NCI-H2171 treated with DMSO at 0.1 percent for 48 hours (cell line): ENCODE data around the gene CFAP20DC.
A peak's percentile ranks its signal among the peaks of the same experiment; 100 is the strongest.
"Not testable (repeated sequence)": the region's sequence is repeated elsewhere in the genome, so short reads cannot be mapped to it uniquely, and the experiment has no call there.

Experiments used
- DNase-seq: peaks from one replicate; lab custom pipeline; 2025; lab: John Stamatoyannopoulos, UW

Gene CFAP20DC

DNA sequence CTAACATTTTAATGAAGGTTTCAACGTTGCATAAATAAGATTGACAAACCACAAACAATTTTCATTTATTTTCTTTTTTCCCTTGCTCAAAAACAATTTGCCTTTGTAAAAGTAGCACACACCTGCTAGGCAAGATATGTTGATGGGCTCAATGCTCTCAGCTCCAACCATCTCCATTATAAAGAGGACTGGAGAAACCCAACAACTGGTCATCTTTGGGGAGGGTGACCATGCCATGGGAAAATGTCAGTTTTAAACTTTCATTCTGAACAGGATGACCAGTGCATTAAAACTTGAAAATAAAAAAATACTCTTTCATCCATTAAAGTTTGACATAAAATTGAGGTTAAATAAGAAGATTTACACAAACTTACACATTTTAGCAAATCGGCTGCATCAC lies 183.7 kb downstream of the CFAP20DC start:
- DNase-seq: no peak

DNA sequence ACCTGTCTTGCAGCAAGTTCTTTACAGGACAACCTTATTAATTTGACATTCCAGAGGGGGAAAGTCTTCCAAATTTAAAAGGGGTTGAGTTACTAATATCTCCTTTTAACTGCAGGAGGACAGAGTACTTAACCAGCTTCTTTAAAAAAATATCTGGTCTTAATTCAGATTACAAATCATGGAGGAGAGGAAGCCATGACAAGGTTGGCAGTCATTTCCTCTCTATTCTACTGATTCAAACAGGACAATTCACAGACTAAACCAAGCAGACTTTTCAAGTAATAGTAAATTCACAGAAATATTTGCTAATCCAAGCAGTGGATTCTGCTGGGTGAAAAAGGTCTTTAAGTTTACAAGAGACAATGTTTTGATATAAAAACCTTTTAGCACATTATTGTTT lies 185.3 kb downstream of the CFAP20DC start:
- DNase-seq: no peak

DNA sequence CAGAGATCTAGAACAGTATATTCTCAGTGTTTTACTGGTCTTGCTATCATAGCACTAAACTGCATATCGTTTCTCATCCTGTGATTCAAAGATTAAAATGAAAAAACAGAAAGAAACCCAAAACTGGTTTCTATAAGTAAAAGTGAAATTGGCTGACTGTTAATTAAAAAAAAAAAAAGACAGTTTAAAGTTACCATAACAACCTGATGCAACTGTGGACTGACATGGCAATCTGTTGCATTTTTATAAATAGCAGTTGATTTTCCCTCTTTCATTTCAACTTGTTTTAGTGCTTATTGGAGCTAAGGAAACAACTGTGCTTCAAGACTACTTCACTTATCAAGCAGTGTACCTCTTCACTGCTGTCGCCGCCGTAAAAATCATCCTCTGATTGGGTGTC lies 186.6 kb downstream of the CFAP20DC start:
- no peak for DNase-seq

DNA sequence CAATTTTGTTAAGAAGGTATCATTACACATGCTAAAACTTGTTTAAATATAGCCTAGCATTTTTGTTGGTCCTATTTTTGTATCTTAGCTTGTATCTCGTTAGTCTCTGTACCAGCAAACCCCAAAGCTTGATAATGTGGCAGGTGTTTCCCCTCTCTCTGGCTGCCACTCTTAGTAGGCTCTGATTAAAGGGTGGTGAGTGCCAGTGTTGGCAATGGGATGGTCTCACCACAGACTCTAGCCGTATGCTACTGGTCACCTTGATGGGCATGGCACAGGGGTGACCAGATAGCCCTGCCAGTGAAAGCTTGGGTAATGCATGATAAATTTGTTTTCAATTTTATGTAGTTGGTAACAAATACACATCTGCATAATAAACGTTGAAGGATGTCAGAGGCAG lies 188.3 kb downstream of the CFAP20DC start:
- DNase-seq: no peak

DNA sequence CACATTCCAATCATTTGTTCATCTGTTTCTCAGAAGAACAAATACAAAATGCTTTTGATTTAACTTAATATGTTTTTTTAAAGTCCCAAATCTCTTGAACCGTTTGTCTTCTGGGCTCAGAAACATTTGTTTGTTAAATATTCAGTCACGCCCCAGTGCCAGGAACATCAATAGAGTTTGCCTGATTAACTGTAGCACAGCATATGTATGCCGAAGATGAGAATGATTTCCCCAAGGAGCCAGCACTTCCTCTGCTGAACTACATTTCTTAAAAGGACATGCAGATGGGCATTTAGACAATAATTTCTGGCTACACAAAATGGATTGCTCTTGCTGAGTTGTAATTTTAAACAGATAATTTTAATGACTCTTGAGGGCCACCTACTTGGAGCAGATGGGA lies 191.7 kb downstream of the CFAP20DC start:
- DNase-seq: peak; percentile 57

DNA sequence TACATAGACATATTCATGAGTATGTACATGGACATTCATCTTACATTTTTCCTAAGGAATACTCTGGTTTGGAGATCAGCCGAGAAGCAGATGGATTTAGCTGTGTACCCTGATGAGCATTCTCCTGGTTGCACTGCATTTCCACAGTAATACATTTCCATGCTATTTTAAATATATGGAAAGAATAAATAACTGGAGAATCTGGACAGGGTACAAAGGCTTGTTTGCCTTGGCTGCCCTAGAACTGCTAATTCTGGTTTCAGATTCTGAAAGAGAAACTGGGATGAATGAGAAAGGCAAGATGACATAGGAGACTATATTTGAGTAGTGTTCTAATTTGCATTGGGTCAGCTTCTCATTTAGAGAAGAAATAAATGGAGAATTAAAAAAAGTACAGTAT lies 192.4 kb downstream of the CFAP20DC start:
- no peak for DNase-seq

DNA sequence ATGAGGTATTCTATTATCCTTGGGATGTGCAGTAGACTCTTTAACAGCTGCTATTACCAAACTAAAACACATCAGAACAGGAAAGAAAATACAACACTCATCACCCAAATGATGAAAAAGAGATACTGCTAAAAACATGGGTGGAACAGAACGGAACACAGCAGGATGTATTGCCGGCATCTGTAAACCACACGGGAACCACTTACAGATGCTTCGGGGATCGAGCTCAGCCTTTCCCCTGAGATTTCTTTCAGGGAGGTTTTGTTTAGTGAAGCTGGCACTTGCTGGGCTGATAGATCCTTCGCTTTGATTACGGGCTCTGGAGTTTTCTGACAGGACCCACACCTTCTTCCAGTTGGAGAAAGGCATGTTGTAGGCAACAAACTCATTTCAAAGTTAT lies 201.0 kb downstream of the CFAP20DC start:
- DNase-seq: peak; percentile 75

DNA sequence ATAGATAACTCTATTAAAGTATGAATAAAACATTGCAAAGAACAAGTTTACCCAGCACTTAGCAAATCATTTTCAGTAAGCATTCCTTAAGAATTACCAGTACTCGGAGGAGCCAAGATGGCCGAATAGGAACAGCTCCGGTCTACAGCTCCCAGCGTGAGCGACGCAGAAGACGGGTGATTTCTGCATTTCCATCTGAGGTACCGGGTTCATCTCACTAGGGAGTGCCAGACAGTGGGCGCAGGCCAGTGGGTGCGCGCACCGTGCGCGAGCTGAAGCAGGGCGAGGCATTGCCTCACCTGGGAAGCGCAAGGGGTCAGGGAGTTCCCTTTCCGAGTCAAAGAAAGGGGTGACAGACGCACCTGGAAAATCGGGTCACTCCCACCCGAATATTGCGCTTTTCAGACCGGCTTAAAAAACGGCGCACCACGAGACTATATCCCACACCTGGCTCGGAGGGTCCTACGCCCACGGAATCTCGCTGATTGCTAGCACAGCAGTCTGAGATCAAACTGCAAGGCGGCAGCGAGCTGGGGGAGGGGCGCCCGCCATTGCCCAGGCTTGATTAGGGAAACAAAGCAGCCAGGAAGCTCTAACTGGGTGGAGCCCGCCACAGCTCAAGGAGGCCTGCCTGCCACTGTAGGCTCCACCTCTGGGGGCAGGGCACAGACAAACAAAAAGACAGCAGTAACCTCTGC lies 207.6 kb downstream of the CFAP20DC start:
- DNase-seq: not testable (repeated sequence)

DNA sequence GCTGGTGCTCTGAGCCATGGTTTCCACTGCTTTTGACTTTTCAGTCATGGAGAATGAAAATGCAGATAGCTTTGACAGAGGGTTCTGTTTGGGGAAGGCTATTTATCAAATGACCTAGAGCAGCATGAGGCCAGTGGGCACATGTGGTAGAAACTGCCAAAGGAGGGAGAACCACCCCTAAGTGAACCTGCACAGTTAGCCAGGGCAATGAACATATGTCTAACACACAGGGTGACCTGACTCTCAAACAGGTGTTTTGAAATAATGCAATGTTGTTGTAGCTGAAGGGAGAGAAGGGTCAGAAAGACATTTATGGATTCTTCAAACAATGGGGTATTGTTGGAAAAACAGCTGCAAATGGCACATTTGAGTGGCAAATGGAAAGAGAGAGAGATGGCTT lies 208.9 kb downstream of the CFAP20DC start:
- DNase-seq: no peak

DNA sequence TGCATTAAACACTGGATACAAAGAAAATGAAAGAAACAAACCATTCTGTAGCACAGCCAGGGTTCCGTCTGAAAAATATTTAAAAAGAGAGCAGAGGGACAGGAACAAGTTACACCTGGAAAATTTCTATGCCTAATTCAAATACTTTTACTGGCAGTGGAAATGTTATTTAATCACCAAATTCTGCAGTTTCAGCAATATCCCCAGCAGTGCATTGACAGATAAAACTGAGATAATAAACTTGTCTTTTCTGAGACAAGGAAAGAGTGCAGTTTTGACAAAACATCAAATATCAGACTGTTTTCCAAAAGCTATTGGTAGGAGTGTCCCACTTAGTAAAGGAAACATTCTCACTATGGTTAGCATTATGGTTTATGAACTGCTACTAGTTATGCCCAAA lies 209.9 kb downstream of the CFAP20DC start:
- DNase-seq: no peak

DNA sequence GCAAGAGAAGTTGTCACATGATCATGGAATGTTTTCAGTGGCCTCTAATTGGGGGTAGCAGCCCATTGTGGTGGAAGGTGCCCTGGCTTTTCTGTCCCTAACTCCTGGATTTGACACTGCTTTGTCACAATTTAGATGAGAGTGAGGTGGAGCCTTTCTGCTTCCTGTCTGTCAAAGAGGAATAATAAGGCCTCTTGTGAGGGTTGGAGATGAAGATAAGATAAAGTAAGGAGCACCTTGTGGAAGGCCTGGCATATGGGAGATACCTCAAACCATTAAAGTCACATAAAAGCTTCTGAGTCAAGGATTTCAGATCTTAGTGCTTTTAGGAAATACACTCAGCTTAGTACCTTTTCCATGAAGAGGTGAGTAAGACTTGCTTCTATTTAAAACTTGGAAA lies 210.6 kb downstream of the CFAP20DC start:
- DNase-seq: no peak

DNA sequence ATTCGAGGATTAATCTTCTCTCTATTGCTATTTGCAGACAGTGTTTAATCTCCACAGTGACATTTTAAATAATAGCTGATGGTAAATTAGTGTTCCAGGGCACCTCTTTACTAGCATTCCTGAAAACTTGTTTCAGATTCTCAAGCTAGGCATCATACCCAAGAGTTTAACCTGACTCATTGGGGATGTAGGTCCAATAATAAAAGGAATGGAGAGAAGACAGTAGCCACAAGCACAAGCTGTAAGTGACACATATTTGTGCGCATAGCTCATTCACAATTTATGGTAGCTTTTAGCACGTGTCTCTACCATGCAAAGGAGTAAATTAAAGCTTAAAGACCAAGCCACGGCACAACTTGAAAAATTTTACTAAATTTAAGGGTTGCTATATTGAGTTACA lies 212.0 kb downstream of the CFAP20DC start:
- no peak for DNase-seq

DNA sequence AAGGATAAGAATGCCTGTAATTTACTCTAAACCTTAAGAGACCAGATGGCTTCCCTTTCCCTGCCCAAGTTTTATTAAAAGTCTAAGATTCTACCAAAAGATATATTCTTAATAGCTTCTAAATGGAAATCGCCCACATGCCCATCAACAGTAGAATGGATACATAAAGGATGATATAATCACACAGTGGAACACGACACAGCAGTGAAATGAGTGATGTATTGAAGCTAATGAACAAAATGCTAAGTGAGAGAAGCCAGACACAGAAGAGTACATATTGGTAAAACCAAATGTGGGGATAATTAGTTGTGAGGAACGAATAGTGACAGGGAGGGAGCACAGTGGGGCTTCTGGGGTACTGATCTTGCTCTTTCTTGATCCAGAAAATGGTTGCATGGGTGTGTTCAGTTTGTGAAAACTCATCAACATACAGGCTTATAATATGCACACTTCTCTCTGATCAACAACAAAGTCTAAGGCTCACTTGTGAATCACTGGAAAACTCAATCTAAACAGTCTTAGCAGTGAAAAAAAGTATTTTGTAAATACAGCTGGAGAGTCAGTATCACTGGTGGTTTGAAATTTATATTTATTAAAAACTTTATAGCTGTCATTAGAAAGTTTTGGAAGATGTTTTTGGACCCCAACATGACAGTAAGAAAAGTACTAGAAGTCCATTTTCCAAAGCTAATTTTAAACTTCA lies 212.5 kb downstream of the CFAP20DC start:
- DNase-seq: no peak

DNA sequence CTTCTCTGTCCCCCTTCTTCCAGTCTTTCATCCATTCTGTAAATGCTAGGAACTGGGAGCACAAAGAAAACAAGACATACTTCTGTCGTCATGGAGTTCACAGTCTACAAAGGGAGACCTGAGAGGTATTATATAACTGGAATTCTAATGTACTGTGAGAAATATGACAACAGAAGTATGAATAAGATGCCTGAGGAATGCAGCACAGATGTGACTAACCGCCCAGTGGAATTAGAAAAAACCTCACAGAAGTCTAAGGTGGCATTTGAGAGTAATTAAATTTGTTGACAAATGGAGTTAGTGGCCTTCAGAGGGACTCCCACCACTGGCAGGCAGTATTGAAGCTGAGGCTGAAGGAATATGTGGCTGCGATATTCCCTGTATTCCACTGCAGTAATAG lies 214.7 kb downstream of the CFAP20DC start:
- peak; percentile 5 for DNase-seq

DNA sequence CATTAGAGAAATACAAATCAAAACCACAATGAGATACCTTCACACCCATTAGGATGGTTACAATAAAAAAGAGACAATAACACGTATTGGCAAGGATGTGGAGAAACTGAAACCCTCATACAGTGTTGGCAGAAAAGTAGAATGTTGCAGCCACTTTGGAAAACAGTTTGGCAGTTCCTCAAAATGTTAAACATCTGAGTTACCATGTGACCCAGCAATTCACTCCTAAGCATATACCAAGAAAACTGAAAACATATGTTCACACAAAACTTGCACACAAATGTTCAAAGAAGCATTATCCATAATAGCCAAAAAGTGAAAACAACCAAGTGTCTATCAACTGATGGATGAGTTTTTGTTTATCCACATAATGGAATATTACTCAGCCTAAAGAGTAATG lies 216.3 kb downstream of the CFAP20DC start:
- no peak for DNase-seq

DNA sequence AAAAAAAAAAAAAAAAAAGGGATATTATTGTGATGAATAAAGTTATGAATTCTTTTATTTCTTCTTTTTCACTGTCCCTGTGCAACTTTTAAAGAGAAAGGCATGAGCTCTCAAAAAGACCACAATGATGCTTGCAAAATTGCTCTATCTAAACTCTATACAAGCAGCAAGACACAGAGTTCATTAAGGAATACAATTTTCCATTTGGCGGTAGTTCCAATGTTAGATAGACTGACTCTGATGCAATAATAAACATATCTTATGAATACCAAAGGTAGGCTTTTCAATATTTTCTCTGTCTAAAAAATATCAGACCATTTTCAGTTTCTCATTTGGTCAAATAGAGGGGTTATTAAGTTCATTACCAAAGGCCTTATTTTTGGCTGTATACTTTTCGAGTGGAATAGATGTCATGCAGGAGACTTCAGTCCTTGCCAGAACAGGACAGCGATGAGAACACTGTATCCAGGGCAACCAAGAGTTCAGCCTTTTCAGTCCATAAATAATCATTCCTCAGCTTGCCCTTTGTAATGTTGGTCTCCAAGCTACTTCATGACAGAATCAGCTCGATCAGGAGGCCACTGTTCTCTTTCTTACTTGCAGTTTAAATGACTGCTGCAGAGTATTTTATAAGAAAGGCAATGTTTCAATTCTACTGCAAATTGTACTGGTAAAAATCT lies 220.4 kb downstream of the CFAP20DC start:
- no peak for DNase-seq

DNA sequence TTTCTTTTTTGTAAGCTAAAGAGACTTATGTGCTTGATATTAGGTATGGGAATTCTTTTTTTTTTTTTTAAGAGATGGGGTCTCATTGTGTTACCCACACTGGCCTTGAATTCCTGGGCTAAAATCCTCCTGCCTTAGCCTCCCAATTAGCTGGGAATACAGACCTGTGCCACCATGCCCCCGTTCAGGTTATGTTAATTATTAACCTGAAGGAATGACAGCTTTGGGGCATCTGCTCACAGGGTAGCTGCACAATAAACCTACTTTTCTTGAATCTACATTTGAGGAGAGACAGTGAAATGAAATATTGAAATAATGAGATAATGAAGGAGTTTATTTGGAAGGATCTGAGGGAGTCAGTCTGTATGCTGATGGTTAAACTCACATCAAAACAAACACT lies 225.0 kb downstream of the CFAP20DC start:
- no peak for DNase-seq

DNA sequence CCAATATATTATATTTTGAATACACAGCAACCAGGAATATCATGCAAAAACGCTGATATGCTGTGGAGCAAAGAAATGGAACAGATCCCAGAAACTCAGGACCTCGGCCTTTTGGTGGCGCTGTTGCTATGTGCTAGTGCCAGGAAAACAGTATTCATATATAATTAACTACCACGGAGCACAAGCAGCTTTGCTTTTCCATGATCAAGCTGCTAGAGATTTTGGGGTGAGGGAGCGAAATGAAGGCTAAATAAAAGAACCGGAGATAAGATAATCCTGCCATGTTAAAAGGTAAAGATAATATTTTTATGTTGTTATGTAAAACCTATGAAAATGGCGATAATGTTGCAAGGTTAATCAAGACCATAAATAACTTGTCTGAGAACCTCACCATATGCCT lies 225.5 kb downstream of the CFAP20DC start:
- DNase-seq: peak; percentile 71

DNA sequence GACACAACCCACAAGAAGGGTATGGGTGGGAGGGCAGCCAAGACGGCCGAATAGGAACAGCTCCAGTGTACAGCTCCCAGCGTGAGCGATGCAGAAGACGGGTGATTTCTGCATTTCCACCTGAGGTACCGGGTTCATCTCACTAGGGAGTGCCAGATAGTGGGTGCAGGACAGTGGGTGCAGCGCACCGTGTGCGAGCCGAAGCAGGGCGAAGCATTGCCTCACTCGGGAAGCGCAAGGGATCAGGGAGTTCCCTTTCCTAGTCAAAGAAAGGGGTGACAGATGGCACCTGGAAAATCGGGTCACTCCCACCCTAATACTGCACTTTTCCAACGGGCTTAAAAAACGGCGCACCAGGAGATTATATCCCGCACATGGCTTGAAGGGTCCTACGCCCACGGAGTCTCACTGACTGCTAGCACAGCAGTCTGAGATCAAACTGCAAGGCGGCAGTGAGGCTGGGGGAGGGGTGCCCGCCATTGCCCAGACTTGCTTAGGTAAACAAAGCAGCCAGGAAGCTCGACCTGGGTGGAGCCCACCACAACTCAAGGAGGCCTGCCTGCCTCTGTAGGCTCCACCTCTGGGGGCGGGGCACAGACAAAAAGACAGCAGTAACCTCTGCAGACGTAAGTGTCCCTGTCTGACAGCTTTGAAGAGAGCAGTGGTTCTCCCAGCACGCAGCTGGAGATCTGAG lies 243.1 kb downstream of the CFAP20DC start:
- DNase-seq: not testable (repeated sequence)

DNA sequence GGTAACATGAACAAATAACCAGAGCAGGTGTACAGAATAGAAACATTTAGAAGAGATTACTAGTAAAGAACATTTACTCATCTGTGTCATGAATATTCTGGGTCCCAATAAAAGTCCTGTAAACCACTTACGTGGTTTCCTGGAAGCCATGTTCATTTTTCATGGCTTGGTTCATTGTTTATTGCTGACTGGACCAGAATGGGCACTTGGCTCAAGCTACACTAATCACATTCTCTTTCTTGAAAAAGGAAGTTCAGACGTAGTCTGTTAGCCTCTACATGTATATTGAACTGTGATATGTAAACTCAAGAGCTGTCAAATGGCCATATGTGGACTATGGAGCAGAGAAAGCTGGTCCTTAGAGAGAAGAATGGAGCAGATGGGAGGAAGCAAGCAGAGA lies 244.9 kb downstream of the CFAP20DC start:
- DNase-seq: no peak

DNA sequence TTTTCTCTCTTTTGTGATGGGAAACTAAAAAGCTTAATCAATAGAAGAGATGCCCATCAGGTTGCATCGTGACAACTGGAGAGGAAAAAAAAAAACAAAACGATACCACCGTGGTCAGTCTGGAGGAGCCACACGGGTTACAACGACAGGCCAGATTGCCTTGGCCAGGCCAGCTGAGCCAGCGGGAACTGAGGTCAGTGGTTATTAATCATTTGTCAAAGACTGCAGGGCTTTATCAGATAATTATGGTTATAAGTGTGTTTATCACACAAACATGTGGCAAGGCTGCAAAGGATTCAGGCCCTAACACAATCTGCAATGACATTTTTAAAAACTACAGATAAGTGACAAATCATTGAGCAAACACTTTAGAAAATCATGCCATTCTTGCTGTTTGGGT lies 248.3 kb downstream of the CFAP20DC start:
- DNase-seq: no peak

DNA sequence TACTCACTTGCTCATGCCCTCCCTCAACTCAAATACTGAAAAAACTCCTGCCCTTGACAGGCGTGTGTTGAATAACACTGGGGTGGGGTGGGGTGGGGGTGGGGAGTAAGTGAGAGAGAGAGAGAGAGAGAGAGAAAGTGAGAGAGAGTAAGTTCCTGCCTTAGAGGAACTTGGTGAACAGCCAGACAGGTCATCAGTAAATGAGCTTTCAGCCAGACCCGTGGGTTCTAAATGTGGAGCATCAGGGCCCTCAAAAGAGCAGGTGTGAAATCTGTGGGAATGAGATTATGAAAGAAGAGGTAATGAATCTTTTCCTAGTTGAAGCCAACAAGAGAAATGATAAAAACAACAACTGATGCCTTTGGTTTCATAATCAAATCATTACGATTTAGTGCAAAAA lies 248.9 kb downstream of the CFAP20DC start:
- DNase-seq: no peak

DNA sequence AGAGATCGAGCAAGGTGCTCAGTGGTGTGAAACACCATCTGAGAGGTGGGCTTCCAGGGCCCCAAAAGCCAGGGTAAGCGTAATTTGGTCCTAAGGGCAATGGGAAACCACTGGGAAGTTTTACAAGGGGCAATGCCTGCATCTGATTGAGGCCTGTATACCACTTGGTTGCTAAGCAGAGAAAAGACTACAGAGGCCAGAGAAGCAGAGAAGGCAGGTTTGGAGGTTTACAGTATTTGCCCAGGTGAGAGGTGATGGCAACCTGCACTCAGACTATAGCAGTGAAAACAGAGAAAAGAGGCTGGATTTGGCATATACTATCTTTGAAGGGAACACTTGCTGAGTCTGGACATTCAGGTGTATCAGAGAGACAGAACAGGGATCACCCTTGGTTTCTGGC lies 249.8 kb downstream of the CFAP20DC start:
- DNase-seq: no peak
